Common myeloid progenitor, CD34-positive (primary cell): ENCODE data around the gene LRRC8D.
A peak's percentile ranks its signal among the peaks of the same experiment; 100 is the strongest.

Source experiments
- CTCF ChIA-PET: fragments of 350-600 bp; sonication (Branson Sonifier 250); formaldehyde crosslinking; loops from one replicate; lab custom pipeline; 2021; ENCODE audit warnings: antibody characterized with exemption; lab: Charles Lee
- POLR2A ChIA-PET: fragments of 350-600 bp; sonication (Branson Sonifier 250); formaldehyde crosslinking; loops from one replicate; lab custom pipeline; 2021; ENCODE audit warnings: antibody characterized with exemption; lab: Charles Lee
- DNase-seq, 3 donors: peaks; one replicate each; pipeline versions ENCODE4 v3.0.0 to v3.0.0-alpha.2; 2013
- H3K27ac ChIP-seq, 2 experiments: 1 replicate in 1 of 2; 2 replicates in 1 of 2; pipeline ENCODE4 v1.7.0; 2013; ENCODE audit warnings: inconsistent platforms in 2 of 2, low read length in 2 of 2, mild to moderate bottlenecking in 2 of 2, low read depth in 1 of 2, moderate library complexity in 1 of 2; ENCODE audit not compliant: severe bottlenecking in 2 of 2, insufficient read depth in 1 of 2, poor library complexity in 1 of 2
- H3K27me3 ChIP-seq, 5 experiments: replicated peaks in 2 of 5; 1 replicate in 3 of 5; 2 replicates in 2 of 5; pipeline versions ENCODE4 v1.6.1 to v1.7.0; 2013; ENCODE audit warnings: low read length in 4 of 5, mild to moderate bottlenecking in 2 of 5, moderate library complexity in 2 of 5, inconsistent platforms in 1 of 5; ENCODE audit not compliant: insufficient read depth in 5 of 5, control insufficient read depth in 4 of 5
- H3K36me3 ChIP-seq, 4 experiments: 1 replicate in 2 of 4; 2 replicates in 2 of 4; pipeline versions ENCODE4 v1.6.1 to v1.7.0; 2013; ENCODE audit warnings: low read length in 3 of 4, control low read depth in 1 of 4, mild to moderate bottlenecking in 1 of 4; ENCODE audit not compliant: control insufficient read depth in 4 of 4, insufficient read depth in 4 of 4
- H3K4me1 ChIP-seq, 4 experiments: 1 replicate in 3 of 4; 2 replicates in 1 of 4; pipeline versions ENCODE4 v1.6.1 to v1.7.1; 2013; ENCODE audit warnings: low read length in 3 of 4, mild to moderate bottlenecking in 3 of 4, control low read depth in 1 of 4, inconsistent platforms in 1 of 4, moderate library complexity in 1 of 4; ENCODE audit not compliant: control insufficient read depth in 4 of 4, insufficient read depth in 4 of 4; ENCODE audit errors: control extremely low read depth in 1 of 4
- H3K4me3 ChIP-seq, 7 experiments: 1 replicate in 4 of 7; 2 replicates in 3 of 7; pipeline versions ENCODE4 v1.5.1 to v1.7.0; 2013; ENCODE audit warnings: mild to moderate bottlenecking in 7 of 7, low read length in 6 of 7, moderate library complexity in 6 of 7, inconsistent platforms in 2 of 7, low read depth in 2 of 7, control low read depth in 1 of 7; ENCODE audit not compliant: insufficient read depth in 4 of 7, control insufficient read depth in 1 of 7; ENCODE audit errors: extremely low read depth in 1 of 7
- H3K9me3 ChIP-seq, 5 experiments: 1 replicate in 4 of 5; 2 replicates in 1 of 5; pipeline versions ENCODE4 v1.6.1 to v1.7.1; 2013; ENCODE audit warnings: low read length in 4 of 5, mild to moderate bottlenecking in 2 of 5, inconsistent platforms in 1 of 5, low read depth in 1 of 5, moderate library complexity in 1 of 5; ENCODE audit not compliant: control insufficient read depth in 4 of 5, insufficient read depth in 2 of 5; ENCODE audit errors: control extremely low read depth in 1 of 5
- WGBS: methylation state at CpG from one replicate; pipeline ENCODE4 v1.1.5; 2013; ENCODE audit not compliant: insufficient coverage; 5-methylcytosine and 5-hydroxymethylcytosine counted together

The LRRC8D gene

DNA sequence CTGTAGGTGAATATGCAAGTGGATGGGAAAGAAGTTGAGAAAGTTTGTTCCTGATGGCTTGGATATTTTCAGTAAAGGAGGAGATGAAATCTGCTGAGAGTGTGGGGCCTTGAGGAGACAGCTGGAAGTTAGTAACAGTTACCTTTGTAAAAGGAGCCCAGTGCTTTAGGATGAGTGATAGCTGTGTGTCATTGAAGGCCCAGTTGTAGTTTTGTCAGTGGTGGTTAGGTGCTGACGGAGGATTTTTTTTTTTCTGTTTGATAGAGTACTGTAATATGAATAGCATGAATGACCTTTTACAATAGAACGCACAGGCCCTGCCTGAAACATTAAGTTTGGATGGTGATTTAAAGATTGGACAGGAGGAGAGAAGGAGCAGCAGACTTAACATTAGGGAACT, 33.3 kb downstream of the LRRC8D start:
- H3K4me1 ChIP-seq, result peaks cover 6 to 21% (median 10%) of the 10 kb centered on the region in 4 experiments
- H3K27ac ChIP-seq, result no peak overlapping the region
- H3K9me3 ChIP-seq, result no peaks in the 10 kb centered on the region
- CTCF ChIA-PET, result interaction anchor here (1.3 to 1.6 kb wide), 3 partner anchors 9 to 16 kb away, joined by 3 to 5 read pairs (median 3); no protein-coding TSS in a partner anchor
- peaks cover 12 to 40% (median 19%) of the 10 kb centered on the region in 4 experiments for H3K36me3 ChIP-seq
- POLR2A ChIA-PET, result no interaction called here
- H3K27me3 ChIP-seq, result no peaks in the 10 kb centered on the region
- 100% methylated on average over 2 of the region's 2 CpGs for WGBS
- H3K4me3 ChIP-seq, result no peak overlapping the region
- no peak for DNase-seq

DNA sequence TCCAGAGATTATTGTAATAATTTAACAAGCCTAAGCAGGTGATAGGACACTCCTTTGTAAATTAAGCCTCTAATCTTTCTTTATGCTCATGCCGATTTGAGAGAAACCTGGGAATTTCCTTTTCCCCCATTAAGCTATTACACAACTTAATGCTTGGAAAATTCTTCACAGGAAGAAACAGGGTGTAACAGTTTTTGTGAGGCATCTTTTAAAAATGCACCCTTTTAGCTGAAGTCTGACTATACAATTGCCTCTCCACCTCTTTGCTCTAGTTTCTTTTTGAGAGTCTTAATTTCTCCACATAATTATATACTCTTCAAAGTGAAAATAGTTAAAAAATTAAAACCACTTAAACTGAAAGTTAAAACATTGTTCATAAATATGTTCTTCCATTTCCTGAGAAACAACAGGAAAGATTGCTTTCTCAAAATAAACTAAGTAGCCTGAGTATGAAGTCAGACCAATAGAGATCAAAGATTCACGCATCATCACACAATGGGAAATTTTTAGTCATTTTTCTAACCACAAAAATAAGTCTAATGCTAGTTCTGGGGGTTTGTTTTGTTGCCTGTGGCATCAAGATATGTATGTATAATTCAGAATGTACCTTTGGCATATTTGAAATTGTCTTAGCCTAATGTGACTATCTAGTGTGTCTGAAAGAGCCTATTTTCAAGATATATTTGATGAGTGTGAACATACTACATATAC, 34.7 kb downstream of the LRRC8D start:
- CTCF ChIA-PET, result interaction anchor here (0.6 to 1.6 kb wide), 4 partner anchors 9 to 119 kb away, joined by 3 to 6 read pairs (median 4); no protein-coding TSS in a partner anchor
- Histone ChIP-seq H3K4me1 (peaks cover 6 to 21% (median 10%) of the 10 kb centered on the region in 4 experiments), H3K9me3 (no peaks in the 10 kb centered on the region), H3K36me3 (peaks cover 12 to 35% (median 19%) of the 10 kb centered on the region in 4 experiments), H3K4me3 (peak overlapping the region in 1 of 7 experiments; percentile 31), H3K27ac (peak overlapping the region in 1 of 2 experiments; percentile 15), H3K27me3 (no peaks in the 10 kb centered on the region)
- POLR2A ChIA-PET, result no interaction called here
- DNase-seq, result peak in 2 of 3 donors; percentile 48 to 58
- WGBS, result 86% methylated on average over 1 of the region's 2 CpGs

DNA sequence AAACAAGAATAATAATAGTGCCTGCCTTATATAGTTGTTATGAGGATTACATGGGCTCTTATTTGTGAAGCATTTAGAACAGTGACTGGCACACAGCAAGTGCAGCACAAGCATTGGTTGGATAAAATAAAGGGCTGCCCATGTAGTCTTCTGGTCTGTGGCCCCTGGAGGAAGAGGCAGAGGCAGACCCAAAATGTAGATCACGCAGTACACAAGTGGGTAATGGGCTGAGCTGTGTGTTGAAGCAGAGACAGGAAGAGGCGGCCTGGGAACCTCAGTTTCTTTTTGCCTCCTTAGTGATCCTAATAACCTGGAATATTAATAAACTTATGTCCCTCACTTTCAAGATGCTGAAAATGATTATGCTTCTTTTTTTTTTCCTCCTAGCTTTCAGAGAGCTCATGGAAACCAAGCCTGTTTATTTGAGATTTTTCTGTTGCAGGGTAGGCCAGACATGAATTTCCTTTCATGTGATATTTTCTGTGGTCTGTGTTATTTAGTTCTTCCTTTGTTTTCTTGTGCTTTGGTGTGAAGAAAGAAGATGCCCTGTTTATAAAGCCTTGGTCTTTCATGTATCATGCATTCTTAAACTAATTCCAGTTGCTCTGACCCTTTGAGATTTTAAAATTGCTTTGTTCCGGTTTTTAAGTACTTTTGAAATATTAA, 42.5 kb downstream of the LRRC8D start:
- POLR2A ChIA-PET, result interaction anchor here (0.6 kb wide), 1 partner anchor 26 kb away, joined by 3 read pairs; no protein-coding TSS in a partner anchor
- DNase-seq, result no peak
- CTCF ChIA-PET, result interaction anchor here (0.6 to 4.4 kb wide), 4 partner anchors 10 to 42 kb away, joined by 3 to 25 read pairs (median 3); partner anchors contain the start of gene LRRC8D

DNA sequence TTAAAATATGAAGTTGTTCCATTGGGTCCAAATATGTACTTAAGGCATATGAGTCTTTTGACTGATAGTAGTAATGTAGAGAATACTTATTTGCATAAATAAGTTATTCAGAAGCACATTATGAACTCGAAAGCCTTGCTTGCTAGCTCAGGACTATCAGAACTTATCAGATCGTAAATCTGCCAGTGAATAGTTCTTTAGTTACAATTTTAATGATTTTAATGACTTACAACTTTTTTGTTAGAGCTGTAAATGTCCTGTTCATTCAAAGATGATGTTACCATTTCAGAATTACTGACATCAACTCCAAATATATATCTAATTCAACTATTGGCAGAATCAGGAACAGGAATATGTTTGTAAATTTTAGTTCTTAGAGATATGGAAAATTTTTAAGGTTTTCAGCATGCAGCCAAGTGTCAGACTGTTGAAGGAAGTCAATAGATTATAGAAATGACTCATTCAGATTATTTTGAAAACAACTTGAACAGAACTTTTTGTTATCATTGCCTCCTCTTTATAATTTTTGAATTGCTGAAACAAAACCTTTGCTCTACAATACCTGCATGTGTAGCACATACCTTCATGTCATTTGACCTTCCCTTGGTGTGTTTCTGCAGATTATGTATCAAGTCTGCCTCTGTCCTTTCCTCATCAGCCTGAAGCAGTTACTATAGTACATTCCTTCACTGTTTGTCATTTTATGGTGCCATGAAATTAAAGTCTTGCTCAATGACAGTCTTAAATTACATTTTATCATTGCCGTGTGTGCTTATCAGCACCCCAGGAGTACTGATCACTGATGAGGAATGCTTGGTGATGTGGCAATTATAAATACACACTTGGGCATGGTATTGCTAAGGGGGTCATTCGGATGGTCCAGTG, 44.9 kb downstream of the LRRC8D start:
- H3K27me3 ChIP-seq, result no peaks in the 10 kb centered on the region
- no peak overlapping the region for H3K27ac ChIP-seq
- H3K36me3 ChIP-seq, result peaks cover 4 to 58% (median 17%) of the 10 kb centered on the region in 4 experiments
- H3K9me3 ChIP-seq, result no peaks in the 10 kb centered on the region
- peaks cover 0 to 33% (median 9%) of the 10 kb centered on the region in 4 experiments for H3K4me1 ChIP-seq
- H3K4me3 ChIP-seq, result no peak overlapping the region
- ChIA-PET CTCF (no interaction called here), POLR2A (no interaction called here)
- DNase-seq, result no peak
- 100% methylated on average over 1 of the region's 4 CpGs for WGBS

More for the DNA sequence above, 42.5 kb downstream of the LRRC8D start:
- WGBS, result 100% methylated on average over 2 of the region's 3 CpGs
- Histone ChIP-seq H3K4me1 (peaks cover 0 to 33% (median 8%) of the 10 kb centered on the region in 4 experiments), H3K27me3 (no peaks in the 10 kb centered on the region), H3K36me3 (peaks cover 8 to 47% (median 10%) of the 10 kb centered on the region in 4 experiments), H3K9me3 (no peaks in the 10 kb centered on the region), H3K4me3 (peak overlapping the region in 1 of 7 experiments; percentile 8), H3K27ac (peak overlapping the region in 1 of 2 experiments; percentile 22)

- CTCF ChIA-PET, result no interaction called here
- WGBS, result 93% methylated on average over 3 of the region's 7 CpGs
- Histone ChIP-seq H3K27ac (no peak overlapping the region), H3K9me3 (no peaks in the 10 kb centered on the region), H3K27me3 (no peaks in the 10 kb centered on the region), H3K4me3 (no peak overlapping the region), H3K4me1 (peaks cover 0 to 33% (median 10%) of the 10 kb centered on the region in 4 experiments), H3K36me3 (peaks cover 4 to 51% (median 17%) of the 10 kb centered on the region in 4 experiments)
- no peak for DNase-seq
- POLR2A ChIA-PET, result no interaction called here
These were observed 45.7 kb downstream of the LRRC8D start for GRCh38 chr1:89866568-89866967.

DNA sequence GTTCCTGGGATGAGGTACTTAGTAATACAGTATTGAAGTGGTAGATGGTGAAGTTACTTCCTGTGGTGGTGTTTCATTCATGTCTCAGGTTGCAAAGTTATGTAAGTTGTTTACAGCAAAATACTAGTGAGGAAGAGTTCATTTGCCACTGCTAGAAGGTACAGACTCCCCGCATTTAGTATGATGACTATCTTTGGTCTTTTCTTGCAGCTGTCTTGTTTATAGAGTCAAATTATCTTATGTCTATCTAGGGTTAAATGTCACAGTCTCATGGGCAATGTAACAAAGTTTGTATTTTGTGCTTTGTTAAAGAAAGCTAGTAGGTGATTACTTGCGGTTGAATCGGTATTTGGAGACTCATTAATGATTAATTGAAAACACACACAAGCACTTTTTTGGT, 50.2 kb downstream of the LRRC8D start:
- ChIA-PET CTCF (interaction anchor here (2.1 to 4.7 kb wide), 2 partner anchors 8 to 9 kb away, joined by 5 to 25 read pairs; no protein-coding TSS in a partner anchor), POLR2A (no interaction called here)
- DNase-seq, result no peak
- Histone ChIP-seq H3K4me3 (no peak overlapping the region), H3K27ac (no peak overlapping the region), H3K4me1 (peaks cover 4 to 24% (median 9%) of the 10 kb centered on the region in 4 experiments), H3K9me3 (no peaks in the 10 kb centered on the region), H3K27me3 (no peaks in the 10 kb centered on the region), H3K36me3 (peaks cover 0 to 36% (median 19%) of the 10 kb centered on the region in 4 experiments)
- no CpG with 5 or more reads among the region's 3 CpGs for WGBS
